ENCODE data around the gene AGTPBP1.
A peak's percentile ranks its signal among the peaks of the same experiment; 100 is the strongest.
"Not testable (repeated sequence)": the region's sequence is repeated elsewhere in the genome, so short reads cannot be mapped to it uniquely, and the experiment has no call there.

Gene AGTPBP1

GRCh38 chr9:85741875-85742596 lies at the start of gene AGTPBP1:
Gene AGTPBP1, minus strand, starts transcription at chr9:85741954. Its CDS starts 29,421 bp downstream, at chr9:85712533.
- peak; percentile 99 for DNase-seq

GRCh38 chr9:85786116-85786515 lies 44.4 kb upstream of the AGTPBP1 start:
- DNase-seq, result not testable (repeated sequence)

- DNase-seq, result not testable (repeated sequence)
These were observed 32.1 kb upstream of the AGTPBP1 start for GRCh38 chr9:85773844-85774243.

- not testable (repeated sequence) for DNase-seq
These were observed 20.0 kb upstream of the AGTPBP1 start for GRCh38 chr9:85761802-85762201.

GRCh38 chr9:85757716-85758115 lies 16.0 kb upstream of the AGTPBP1 start:
- DNase-seq, result not testable (repeated sequence)

GRCh38 chr9:85756216-85756615 lies 14.5 kb upstream of the AGTPBP1 start:
- DNase-seq, result not testable (repeated sequence)

- DNase-seq, result no peak
These were observed 4.6 kb upstream of the AGTPBP1 start for GRCh38 chr9:85746309-85746708.

- no peak for DNase-seq
These were observed 3.4 kb upstream of the AGTPBP1 start for GRCh38 chr9:85745203-85745602.

- DNase-seq, result no peak
These were observed 2.7 kb upstream of the AGTPBP1 start for GRCh38 chr9:85744480-85744879.

GRCh38 chr9:85743275-85744128 lies 1.7 kb upstream of the AGTPBP1 start:
- no peak for DNase-seq

GRCh38 chr9:85742597-85742936 lies 813 bp upstream of the AGTPBP1 start:
- DNase-seq, result no peak

GRCh38 chr9:85741095-85741874 lies 469 bp downstream of the AGTPBP1 start:
- peak; percentile 65 for DNase-seq

- no peak for DNase-seq
These were observed 1.0 kb downstream of the AGTPBP1 start for GRCh38 chr9:85740787-85741094.

GRCh38 chr9:85738509-85738908 lies 3.2 kb downstream of the AGTPBP1 start:
- no peak for DNase-seq

GRCh38 chr9:85737671-85738070 lies 4.1 kb downstream of the AGTPBP1 start:
- DNase-seq, result no peak

GRCh38 chr9:85730916-85731630 lies 10.7 kb downstream of the AGTPBP1 start:
- no peak for DNase-seq

GRCh38 chr9:85729882-85730281 lies 11.9 kb downstream of the AGTPBP1 start:
- DNase-seq, result no peak

- DNase-seq, result no peak
These were observed 14.3 kb downstream of the AGTPBP1 start for GRCh38 chr9:85727500-85727899.

- DNase-seq, result no peak
These were observed 15.0 kb downstream of the AGTPBP1 start for GRCh38 chr9:85726737-85727136.

GRCh38 chr9:85723215-85723614 lies 18.5 kb downstream of the AGTPBP1 start:
- no peak for DNase-seq

- DNase-seq, result not testable (repeated sequence)
These were observed 22.3 kb downstream of the AGTPBP1 start for GRCh38 chr9:85719411-85719810.

GRCh38 chr9:85717818-85718217 lies 23.9 kb downstream of the AGTPBP1 start:
- not testable (repeated sequence) for DNase-seq

- DNase-seq, result no peak
These were observed 24.5 kb downstream of the AGTPBP1 start for GRCh38 chr9:85717220-85717619.

All from activated CD4-positive, CD25-positive, alpha-beta regulatory T cell treated with anti-CD3 and anti-CD28 coated beads, Interleukin-2, amount 50 U/mL, for 72 hours (primary cell).